ENCODE measurements around the gene SPRR3.

DNA sequence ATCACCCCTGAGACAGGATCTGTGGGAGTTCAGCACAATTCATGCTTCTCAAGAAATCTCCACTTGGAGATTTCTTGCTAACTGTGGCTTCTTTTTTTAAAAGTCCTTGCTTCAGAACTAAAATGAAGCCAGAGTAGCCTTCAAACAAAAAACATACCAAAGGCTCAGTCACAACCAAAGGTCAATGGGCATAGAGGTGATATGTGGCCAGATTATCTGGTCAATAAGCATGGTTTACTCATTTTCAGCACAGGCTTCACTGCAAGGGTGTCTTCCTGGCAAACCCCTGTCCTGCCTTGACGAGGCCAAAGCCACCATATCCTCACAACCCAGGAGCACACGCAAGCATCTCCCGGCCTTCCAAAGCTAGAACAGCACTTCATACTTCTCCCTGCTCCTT lies 42.3 kb upstream of the SPRR3 start:
- TF ChIP-seq, protein P1, sequence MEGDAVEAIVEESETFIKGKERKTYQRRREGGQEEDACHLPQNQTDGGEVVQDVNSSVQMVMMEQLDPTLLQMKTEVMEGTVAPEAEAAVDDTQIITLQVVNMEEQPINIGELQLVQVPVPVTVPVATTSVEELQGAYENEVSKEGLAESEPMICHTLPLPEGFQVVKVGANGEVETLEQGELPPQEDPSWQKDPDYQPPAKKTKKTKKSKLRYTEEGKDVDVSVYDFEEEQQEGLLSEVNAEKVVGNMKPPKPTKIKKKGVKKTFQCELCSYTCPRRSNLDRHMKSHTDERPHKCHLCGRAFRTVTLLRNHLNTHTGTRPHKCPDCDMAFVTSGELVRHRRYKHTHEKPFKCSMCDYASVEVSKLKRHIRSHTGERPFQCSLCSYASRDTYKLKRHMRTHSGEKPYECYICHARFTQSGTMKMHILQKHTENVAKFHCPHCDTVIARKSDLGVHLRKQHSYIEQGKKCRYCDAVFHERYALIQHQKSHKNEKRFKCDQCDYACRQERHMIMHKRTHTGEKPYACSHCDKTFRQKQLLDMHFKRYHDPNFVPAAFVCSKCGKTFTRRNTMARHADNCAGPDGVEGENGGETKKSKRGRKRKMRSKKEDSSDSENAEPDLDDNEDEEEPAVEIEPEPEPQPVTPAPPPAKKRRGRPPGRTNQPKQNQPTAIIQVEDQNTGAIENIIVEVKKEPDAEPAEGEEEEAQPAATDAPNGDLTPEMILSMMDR (conservative IDR thresholded peaks at IDR 0.05), result no peak
- no peak for TF ChIP-seq EZH2 (IDR thresholded peaks at IDR 0.05; ENCODE audit: low read depth)

Measured in PC-9 (cell line).